ENCODE data around the gene RIC3.

DNA sequence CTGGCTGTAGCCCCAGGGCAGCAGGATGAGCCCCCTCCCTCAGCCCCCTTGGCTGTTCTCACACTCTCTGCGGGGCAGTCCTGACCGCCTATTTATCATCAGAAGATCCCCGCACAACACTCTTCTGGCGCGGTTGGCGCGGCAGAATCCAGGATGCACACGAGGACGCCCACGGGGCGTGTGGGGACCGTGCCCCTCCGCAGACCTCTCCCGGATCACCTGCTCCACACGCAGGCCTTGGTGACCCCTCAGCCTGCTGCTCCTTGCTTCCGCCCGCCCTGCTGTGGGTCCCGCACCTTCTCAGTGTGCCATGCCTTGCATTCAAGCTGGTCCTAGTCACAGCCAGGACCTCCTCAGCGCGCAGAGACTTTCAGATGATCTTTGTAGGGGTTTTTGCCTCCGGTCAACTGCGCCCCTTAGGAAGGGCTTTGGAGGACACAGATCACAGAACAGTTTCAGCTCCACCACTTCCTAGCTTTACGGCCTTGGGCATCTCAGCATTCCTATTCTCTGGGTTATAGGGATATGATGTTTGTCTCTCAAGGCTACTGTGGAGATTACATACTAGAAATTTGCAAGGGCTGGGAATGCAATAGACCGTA is 88.7 kb downstream of the RIC3 start:
- no peak for TF ChIP-seq ZFP30 (CRISPR knock-in tag; IDR thresholded peaks at IDR 0.05)
- no peak for TF ChIP-seq TSHZ2 (CRISPR knock-in tag; IDR thresholded peaks at IDR 0.05)
- TF ChIP-seq ISL1 (CRISPR knock-in tag; IDR thresholded peaks at IDR 0.05) = no peak
- TF ChIP-seq CSRNP3 (CRISPR knock-in tag; IDR thresholded peaks at IDR 0.05) = no peak
- TF ChIP-seq GLIS3 (CRISPR knock-in tag; IDR thresholded peaks at IDR 0.05) = no peak
- no peak for TF ChIP-seq ZNF70 (CRISPR knock-in tag; IDR thresholded peaks at IDR 0.05)
- TF ChIP-seq, protein P1, sequence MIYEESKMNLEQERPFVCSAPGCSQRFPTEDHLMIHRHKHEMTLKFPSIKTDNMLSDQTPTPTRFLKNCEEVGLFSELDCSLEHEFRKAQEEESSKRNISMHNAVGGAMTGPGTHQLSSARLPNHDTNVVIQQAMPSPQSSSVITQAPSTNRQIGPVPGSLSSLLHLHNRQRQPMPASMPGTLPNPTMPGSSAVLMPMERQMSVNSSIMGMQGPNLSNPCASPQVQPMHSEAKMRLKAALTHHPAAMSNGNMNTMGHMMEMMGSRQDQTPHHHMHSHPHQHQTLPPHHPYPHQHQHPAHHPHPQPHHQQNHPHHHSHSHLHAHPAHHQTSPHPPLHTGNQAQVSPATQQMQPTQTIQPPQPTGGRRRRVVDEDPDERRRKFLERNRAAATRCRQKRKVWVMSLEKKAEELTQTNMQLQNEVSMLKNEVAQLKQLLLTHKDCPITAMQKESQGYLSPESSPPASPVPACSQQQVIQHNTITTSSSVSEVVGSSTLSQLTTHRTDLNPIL (CRISPR knock-in tag; IDR thresholded peaks at IDR 0.05; ENCODE audit: low read depth) = no peak
- TF ChIP-seq, protein P2, sequence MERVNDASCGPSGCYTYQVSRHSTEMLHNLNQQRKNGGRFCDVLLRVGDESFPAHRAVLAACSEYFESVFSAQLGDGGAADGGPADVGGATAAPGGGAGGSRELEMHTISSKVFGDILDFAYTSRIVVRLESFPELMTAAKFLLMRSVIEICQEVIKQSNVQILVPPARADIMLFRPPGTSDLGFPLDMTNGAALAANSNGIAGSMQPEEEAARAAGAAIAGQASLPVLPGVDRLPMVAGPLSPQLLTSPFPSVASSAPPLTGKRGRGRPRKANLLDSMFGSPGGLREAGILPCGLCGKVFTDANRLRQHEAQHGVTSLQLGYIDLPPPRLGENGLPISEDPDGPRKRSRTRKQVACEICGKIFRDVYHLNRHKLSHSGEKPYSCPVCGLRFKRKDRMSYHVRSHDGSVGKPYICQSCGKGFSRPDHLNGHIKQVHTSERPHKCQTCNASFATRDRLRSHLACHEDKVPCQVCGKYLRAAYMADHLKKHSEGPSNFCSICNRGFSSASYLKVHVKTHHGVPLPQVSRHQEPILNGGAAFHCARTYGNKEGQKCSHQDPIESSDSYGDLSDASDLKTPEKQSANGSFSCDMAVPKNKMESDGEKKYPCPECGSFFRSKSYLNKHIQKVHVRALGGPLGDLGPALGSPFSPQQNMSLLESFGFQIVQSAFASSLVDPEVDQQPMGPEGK (CRISPR knock-in tag; IDR thresholded peaks at IDR 0.05; ENCODE audit: borderline replicate concordance) = no peak
- TF ChIP-seq RARB (CRISPR knock-in tag; IDR thresholded peaks at IDR 0.05) = no peak
- no peak for TF ChIP-seq OSR1 (CRISPR knock-in tag; IDR thresholded peaks at IDR 0.05)
- no peak for TF ChIP-seq TOX (CRISPR knock-in tag; IDR thresholded peaks at IDR 0.05; ENCODE audit: borderline replicate concordance)
- TF ChIP-seq ZFP3 (CRISPR knock-in tag; IDR thresholded peaks at IDR 0.05) = no peak
- TF ChIP-seq ZNF565 (CRISPR knock-in tag; conservative IDR thresholded peaks at IDR 0.05; ENCODE audit: low read depth) = no peak
